Measurements from ENCODE around the gene SLC46A2. TPM values are rescaled to one million over a fixed set of nuclear protein-coding genes. Genes with fewer than 3 reads are reported as not detected.

Gene SLC46A2
- total RNA-seq, 1 donor from 2014 or later: not detected

DNA sequence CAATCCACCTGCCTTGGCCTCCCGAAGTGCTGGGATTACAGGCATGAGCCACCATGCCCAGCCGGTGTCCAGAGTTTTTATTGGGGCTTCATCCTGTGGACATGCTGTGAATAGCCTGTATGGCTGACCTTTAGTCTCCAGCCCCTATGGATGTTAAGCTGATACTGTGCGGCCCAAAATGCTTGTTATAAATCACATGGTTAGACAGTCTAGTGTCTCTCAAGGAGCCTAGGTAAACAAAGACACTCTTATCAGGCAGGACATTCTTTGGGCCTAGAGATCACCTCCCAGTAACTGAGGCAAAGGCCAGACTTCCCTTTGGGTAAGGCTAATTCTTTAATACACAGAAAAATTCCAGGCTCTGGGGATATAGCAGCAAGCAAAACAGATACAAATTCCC lies 22.0 kb upstream of the SLC46A2 start:
- no peaks in the 10 kb centered on the region for H3K36me3 Mint-ChIP-seq (ENCODE audit: low read depth)
- no peaks in the 10 kb centered on the region for H3K4me1 Mint-ChIP-seq (ENCODE audit: low read depth)
- no peak overlapping the region for H3K27ac Mint-ChIP-seq (ENCODE audit: unreplicated experiment)
- no peaks in the 10 kb centered on the region for H3K9me3 Mint-ChIP-seq (ENCODE audit: low read depth)
- no peak for DNase-seq (ENCODE audit: low spot score)
- peaks cover 23% of the 10 kb centered on the region for H3K27me3 Mint-ChIP-seq (ENCODE audit: low read depth)
- TF ChIP-seq CTCF (IDR thresholded peaks at IDR 0.05): no peak
- H3K4me3 Mint-ChIP-seq (ENCODE audit: unreplicated experiment): no peak overlapping the region

DNA sequence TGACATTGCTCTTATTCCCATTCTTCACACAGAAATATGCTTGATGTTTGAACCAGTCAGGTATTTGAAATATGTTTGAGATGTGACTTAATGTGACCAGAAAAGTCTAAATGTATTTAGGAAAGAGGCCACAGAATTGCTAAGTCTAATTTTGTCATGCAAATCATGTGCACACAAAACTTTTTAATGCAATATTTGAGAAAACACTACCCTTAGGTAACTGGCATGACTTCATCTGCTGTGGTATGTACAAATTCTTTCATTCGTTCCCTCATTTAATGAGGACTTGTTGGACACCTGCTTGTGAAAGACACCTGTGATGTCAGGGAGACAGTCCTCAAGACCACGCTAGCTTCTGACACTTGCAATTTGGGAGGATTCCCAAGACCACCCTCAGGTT lies 21.1 kb upstream of the SLC46A2 start:
- DNase-seq (ENCODE audit: low spot score): no peak
- TF ChIP-seq CTCF (IDR thresholded peaks at IDR 0.05): no peak
- Mint-ChIP-seq H3K27me3 (ENCODE audit: low read depth) (peaks cover 25% of the 10 kb centered on the region), H3K4me1 (ENCODE audit: low read depth) (no peaks in the 10 kb centered on the region), H3K27ac (ENCODE audit: unreplicated experiment) (no peak overlapping the region), H3K36me3 (ENCODE audit: low read depth) (no peaks in the 10 kb centered on the region), H3K9me3 (ENCODE audit: low read depth) (no peaks in the 10 kb centered on the region), H3K4me3 (ENCODE audit: unreplicated experiment) (no peak overlapping the region)

- TF ChIP-seq CTCF (IDR thresholded peaks at IDR 0.05): no peak
- DNase-seq (ENCODE audit: low spot score): no peak
- Mint-ChIP-seq H3K27ac (ENCODE audit: unreplicated experiment) (no peak overlapping the region), H3K36me3 (ENCODE audit: low read depth) (no peaks in the 10 kb centered on the region), H3K4me3 (ENCODE audit: unreplicated experiment) (no peak overlapping the region), H3K4me1 (ENCODE audit: low read depth) (peaks cover 7% of the 10 kb centered on the region), H3K9me3 (ENCODE audit: low read depth) (no peaks in the 10 kb centered on the region), H3K27me3 (ENCODE audit: low read depth) (peaks cover 17% of the 10 kb centered on the region)
These were observed 14.4 kb upstream of the SLC46A2 start for GRCh38 chr9:112905084-112905483.

DNA sequence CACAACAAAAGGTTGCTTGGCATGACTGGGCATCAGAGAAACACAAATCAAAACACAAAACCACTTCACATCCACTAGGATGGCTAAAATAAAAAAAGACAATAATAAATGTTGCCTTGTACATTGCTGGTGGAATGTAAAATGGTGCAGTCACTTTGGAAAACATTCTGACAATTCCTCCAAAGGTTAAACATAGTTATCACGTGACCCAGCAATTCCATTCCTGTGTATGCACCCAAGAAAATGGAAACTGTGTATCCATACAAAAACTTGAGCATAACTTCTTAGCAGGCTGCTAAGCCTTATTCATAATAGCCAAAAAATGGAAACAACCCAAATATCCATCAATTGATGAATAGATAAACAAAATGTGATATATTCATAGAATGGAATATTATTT lies 10.2 kb upstream of the SLC46A2 start:
- H3K27ac Mint-ChIP-seq (ENCODE audit: unreplicated experiment): no peak overlapping the region
- no peak overlapping the region for H3K4me3 Mint-ChIP-seq (ENCODE audit: unreplicated experiment)
- no peak for TF ChIP-seq CTCF (IDR thresholded peaks at IDR 0.05)
- H3K36me3 Mint-ChIP-seq (ENCODE audit: low read depth): no peaks in the 10 kb centered on the region
- H3K9me3 Mint-ChIP-seq (ENCODE audit: low read depth): peaks cover 4% of the 10 kb centered on the region
- no peak for DNase-seq (ENCODE audit: low spot score)
- peaks cover 14% of the 10 kb centered on the region for H3K27me3 Mint-ChIP-seq (ENCODE audit: low read depth)
- H3K4me1 Mint-ChIP-seq (ENCODE audit: low read depth): peaks cover 7% of the 10 kb centered on the region

- no peak overlapping the region for H3K4me3 Mint-ChIP-seq (ENCODE audit: unreplicated experiment)
- peaks cover 14% of the 10 kb centered on the region for H3K27me3 Mint-ChIP-seq (ENCODE audit: low read depth)
- TF ChIP-seq CTCF (IDR thresholded peaks at IDR 0.05): no peak
- peaks cover 7% of the 10 kb centered on the region for H3K4me1 Mint-ChIP-seq (ENCODE audit: low read depth)
- H3K9me3 Mint-ChIP-seq (ENCODE audit: low read depth): peaks cover 5% of the 10 kb centered on the region
- no peaks in the 10 kb centered on the region for H3K36me3 Mint-ChIP-seq (ENCODE audit: low read depth)
- no peak overlapping the region for H3K27ac Mint-ChIP-seq (ENCODE audit: unreplicated experiment)
- DNase-seq (ENCODE audit: low spot score): no peak
These were observed 9.8 kb upstream of the SLC46A2 start for GRCh38 chr9:112900488-112900887.

All from chondrocyte (in vitro differentiated cells).